Hepatocyte (in vitro differentiated cells): ENCODE measurements around the gene PAM.

Source experiments
- CTCF ChIP-seq: fragments of 200-600 bp; sonication (generic); IDR thresholded peaks from 2 replicates; pipeline ENCODE4 v1.5.1; 2016; ENCODE audit warnings: antibody characterized with exemption, mild to moderate bottlenecking; ENCODE audit not compliant: poor library complexity
- EZH2 ChIP-seq: fragments of 200-600 bp; sonication (generic); IDR thresholded peaks from 2 replicates; pipeline ENCODE4 v1.6.1; 2016; ENCODE audit warnings: antibody characterized with exemption, mild to moderate bottlenecking, borderline replicate concordance

- TF ChIP-seq CTCF (no peak), EZH2 (no peak)
These were observed 177.7 kb downstream of the PAM start for GRCh38 chr5:102932781-102933180.
